ENCODE measurements around the gene PSMD9.

The PSMD9 gene

GRCh38 chr12:121903202-121903601 lies 14.6 kb downstream of the PSMD9 start:
- Histone ChIP-seq H3K4me3 (replicated peaks; ENCODE audit: insufficient read depth, low read length) (no peak overlapping the region), H3K27me3 (ENCODE audit: insufficient read depth, poor library complexity, severe bottlenecking) (no peaks in the 10 kb centered on the region), H3K27ac (replicated peaks) (no peak overlapping the region)
- TF ChIP-seq POLR2AphosphoS5 (IDR thresholded peaks at IDR 0.05; ENCODE audit: low read depth), result no peak
- TF ChIP-seq CTCF (IDR thresholded peaks at IDR 0.05; ENCODE audit: insufficient read depth, low read length), result no peak
- no peak for TF ChIP-seq GABPA (IDR thresholded peaks at IDR 0.05; ENCODE audit: low read depth)
- no peak for TF ChIP-seq SPI1 (IDR thresholded peaks at IDR 0.05; ENCODE audit: borderline replicate concordance, low read depth)
- TF ChIP-seq REST (IDR thresholded peaks at IDR 0.05; ENCODE audit: insufficient replicate concordance, low read depth), result no peak
- DNase-seq (ENCODE audit: low read depth in 1 of 2, low spot score in 1 of 2), result no peak

- TF ChIP-seq REST (IDR thresholded peaks at IDR 0.05; ENCODE audit: insufficient replicate concordance, low read depth), result no peak
- no peak for TF ChIP-seq SPI1 (IDR thresholded peaks at IDR 0.05; ENCODE audit: borderline replicate concordance, low read depth)
- TF ChIP-seq POLR2AphosphoS5 (IDR thresholded peaks at IDR 0.05; ENCODE audit: low read depth), result no peak
- no peak for TF ChIP-seq CTCF (IDR thresholded peaks at IDR 0.05; ENCODE audit: insufficient read depth, low read length)
- TF ChIP-seq GABPA (IDR thresholded peaks at IDR 0.05; ENCODE audit: low read depth), result no peak
- no peak overlapping the region for H3K27ac ChIP-seq (replicated peaks)
- H3K4me3 ChIP-seq (replicated peaks; ENCODE audit: insufficient read depth, low read length), result no peak overlapping the region
- DNase-seq (ENCODE audit: low read depth in 1 of 2, low spot score in 1 of 2), result no peak
- H3K27me3 ChIP-seq (ENCODE audit: insufficient read depth, poor library complexity, severe bottlenecking), result no peaks in the 10 kb centered on the region
Measured at GRCh38 chr12:121905746-121906145, 17.2 kb downstream of the PSMD9 start.

- DNase-seq (ENCODE audit: low read depth in 1 of 2, low spot score in 1 of 2), result no peak
Measured at GRCh38 chr12:121908702-121909101, 20.1 kb downstream of the PSMD9 start.

More at GRCh38 chr12:121908702-121909101, 20.1 kb downstream of the PSMD9 start:
- H3K4me3 ChIP-seq (replicated peaks; ENCODE audit: insufficient read depth, low read length), result no peak overlapping the region
- no peaks in the 10 kb centered on the region for H3K27me3 ChIP-seq (ENCODE audit: insufficient read depth, poor library complexity, severe bottlenecking)
- H3K27ac ChIP-seq (replicated peaks), result no peak overlapping the region
- TF ChIP-seq SPI1 (IDR thresholded peaks at IDR 0.05; ENCODE audit: borderline replicate concordance, low read depth) (no peak), REST (IDR thresholded peaks at IDR 0.05; ENCODE audit: insufficient replicate concordance, low read depth) (no peak), CTCF (IDR thresholded peaks at IDR 0.05; ENCODE audit: insufficient read depth, low read length) (no peak), GABPA (IDR thresholded peaks at IDR 0.05; ENCODE audit: low read depth) (no peak), POLR2AphosphoS5 (IDR thresholded peaks at IDR 0.05; ENCODE audit: low read depth) (no peak)
